Measurements from ENCODE around the gene OSBP2.

DNA sequence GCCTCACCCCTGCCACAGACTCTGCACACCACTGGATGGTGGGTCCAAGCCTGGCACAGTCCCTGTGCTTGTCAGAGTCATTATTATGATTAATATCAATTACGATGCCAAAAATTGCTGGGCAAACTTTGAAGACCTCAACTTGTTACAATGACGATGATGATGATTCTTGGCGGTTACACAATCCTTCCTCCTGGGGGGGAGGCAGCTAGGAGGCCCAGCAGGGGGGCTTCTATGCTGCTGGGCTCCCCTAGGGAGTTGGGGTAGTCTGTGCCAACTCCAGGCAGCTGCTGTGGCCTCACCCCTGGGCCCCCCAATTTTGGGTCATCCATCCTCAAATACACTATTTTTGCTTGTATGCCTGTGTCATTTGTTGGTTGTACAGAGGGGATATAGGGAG is 47.1 kb upstream of the OSBP2 start:
- TF ChIP-seq POLR2AphosphoS5 (IDR thresholded peaks at IDR 0.05; ENCODE audit: borderline replicate concordance, low read depth, low read length): no peak
- no peak for TF ChIP-seq EZH2 (IDR thresholded peaks at IDR 0.05)
- TF ChIP-seq FOXP2 (optimal IDR thresholded peaks at IDR 0.05; ENCODE audit: control extremely low read depth, extremely low read length, insufficient read depth): no peak
